NCI-H1105 treated with DMSO at 0.1 percent for 48 hours (cell line): Measurements from ENCODE around the gene ZNF70.

ENCODE experiments used
- DNase-seq: peaks from one replicate; lab custom pipeline; 2025; lab: John Stamatoyannopoulos, UW

ZNF70 gene

GRCh38 chr22:23692598-23693291 is 58.2 kb downstream of the ZNF70 start:
- no peak for DNase-seq

GRCh38 chr22:23691748-23692423 is 59.0 kb downstream of the ZNF70 start:
- DNase-seq, result no peak

GRCh38 chr22:23690713-23691112 is 60.2 kb downstream of the ZNF70 start, which contains the start of gene RGL4:
TSS of gene RGL4 (plus strand) at chr22:23691013. CDS start at chr22:23692031, 1,018 bp downstream.
- no peak for DNase-seq

GRCh38 chr22:23689414-23689813 is 61.5 kb downstream of the ZNF70 start:
- no peak for DNase-seq
